Body of pancreas (tissue), 4 donors: ENCODE data around the gene GPS1.

Experiments
- POLR2A ChIP-seq, 3 donors: fragments of 450-650 bp; IDR thresholded peaks; one replicate each; pipeline ENCODE4 v1.6.1; 2016; ENCODE audit warnings: antibody characterized with exemption in 3 of 3, mild to moderate bottlenecking in 2 of 3
- TF ChIP-seq, protein P1 (sequence below), 7 experiments: fragments of 450-650 bp in 4 of 7; fragments of 200-600 bp in 3 of 7; sonication (generic) in 3 of 7; IDR thresholded peaks; one replicate each; pipeline ENCODE4 v1.5.1; 2016 to 2019; ENCODE audit warnings: antibody characterized with exemption in 7 of 7

DNA sequence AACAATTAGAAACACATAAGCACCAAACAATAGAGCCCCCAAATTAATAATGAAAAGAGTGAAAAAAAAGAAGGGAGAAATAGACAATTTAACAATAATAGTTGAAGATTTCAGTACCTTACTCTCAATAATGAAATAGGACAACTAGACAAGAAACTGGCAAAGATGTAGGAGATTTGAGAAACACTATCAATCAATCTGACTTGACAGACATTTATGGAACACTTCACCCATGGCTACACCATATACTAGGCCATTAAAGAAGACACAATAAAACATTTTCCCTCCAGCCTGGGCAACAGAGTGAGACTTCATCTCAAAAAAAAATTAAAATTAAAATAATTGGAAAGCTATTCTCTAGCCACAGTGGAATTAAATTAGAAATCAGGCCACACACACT lies 18.9 kb downstream of the GPS1 start:
- TF ChIP-seq, protein P1, sequence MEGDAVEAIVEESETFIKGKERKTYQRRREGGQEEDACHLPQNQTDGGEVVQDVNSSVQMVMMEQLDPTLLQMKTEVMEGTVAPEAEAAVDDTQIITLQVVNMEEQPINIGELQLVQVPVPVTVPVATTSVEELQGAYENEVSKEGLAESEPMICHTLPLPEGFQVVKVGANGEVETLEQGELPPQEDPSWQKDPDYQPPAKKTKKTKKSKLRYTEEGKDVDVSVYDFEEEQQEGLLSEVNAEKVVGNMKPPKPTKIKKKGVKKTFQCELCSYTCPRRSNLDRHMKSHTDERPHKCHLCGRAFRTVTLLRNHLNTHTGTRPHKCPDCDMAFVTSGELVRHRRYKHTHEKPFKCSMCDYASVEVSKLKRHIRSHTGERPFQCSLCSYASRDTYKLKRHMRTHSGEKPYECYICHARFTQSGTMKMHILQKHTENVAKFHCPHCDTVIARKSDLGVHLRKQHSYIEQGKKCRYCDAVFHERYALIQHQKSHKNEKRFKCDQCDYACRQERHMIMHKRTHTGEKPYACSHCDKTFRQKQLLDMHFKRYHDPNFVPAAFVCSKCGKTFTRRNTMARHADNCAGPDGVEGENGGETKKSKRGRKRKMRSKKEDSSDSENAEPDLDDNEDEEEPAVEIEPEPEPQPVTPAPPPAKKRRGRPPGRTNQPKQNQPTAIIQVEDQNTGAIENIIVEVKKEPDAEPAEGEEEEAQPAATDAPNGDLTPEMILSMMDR (IDR thresholded peaks at IDR 0.05): no peak
- no peak for TF ChIP-seq POLR2A (IDR thresholded peaks at IDR 0.05)
